Endodermal cell (in vitro differentiated cells): Measurements from ENCODE around the gene TEX51. TPM values are rescaled to one million over a fixed set of nuclear protein-coding genes. Genes with fewer than 3 reads are reported as not detected.

Experiments used
- DNase-seq: peaks from one replicate; pipeline ENCODE4 v3.0.0-alpha.2; 2017
- H3K27ac ChIP-seq: 2 replicates; pipeline ENCODE4 v1.5.1; 2013; ENCODE audit warnings: mild to moderate bottlenecking, low read depth, low read length, moderate library complexity
- H3K27me3 ChIP-seq: 2 replicates; pipeline ENCODE4 v1.6.1; 2013; ENCODE audit warnings: mild to moderate bottlenecking, low read length, moderate library complexity; ENCODE audit not compliant: insufficient read depth, control insufficient read depth, poor library complexity, severe bottlenecking
- H3K36me3 ChIP-seq: 2 replicates; pipeline ENCODE4 v1.7.0; 2013; ENCODE audit warnings: mild to moderate bottlenecking, low read length, moderate library complexity; ENCODE audit not compliant: control insufficient read depth, insufficient read depth
- H3K4me1 ChIP-seq: one replicate; pipeline ENCODE4 v1.7.0; 2013; ENCODE audit warnings: low read length; ENCODE audit not compliant: control insufficient read depth, insufficient read depth
- H3K4me3 ChIP-seq: 2 replicates; pipeline ENCODE4 v1.5.1; 2013; ENCODE audit warnings: mild to moderate bottlenecking, low read length, moderate library complexity
- H3K9ac ChIP-seq: 2 replicates; pipeline ENCODE4 v1.6.1; 2013; ENCODE audit warnings: mild to moderate bottlenecking, low read length, moderate library complexity; ENCODE audit not compliant: poor library complexity, severe bottlenecking; ENCODE audit errors: extremely low read depth
- H3K9me3 ChIP-seq: 2 replicates; pipeline ENCODE4 v1.6.1; 2013; ENCODE audit warnings: mild to moderate bottlenecking, low read length, moderate library complexity; ENCODE audit not compliant: control insufficient read depth
- H3K27ac Mint-ChIP-seq: 2 replicates; pipeline ENCODE4 v1.8.0; 2020; ENCODE audit warnings: mixed read lengths
- H3K27me3 Mint-ChIP-seq: 2 replicates; pipeline ENCODE4 v1.8.0; 2021; ENCODE audit warnings: mild to moderate bottlenecking, mixed read lengths; ENCODE audit not compliant: insufficient read depth
- H3K36me3 Mint-ChIP-seq: 2 replicates; pipeline ENCODE4 v1.8.0; 2020; ENCODE audit warnings: low read depth, mixed read lengths
- H3K4me1 Mint-ChIP-seq: 2 replicates; pipeline ENCODE4 v1.8.0; 2020; ENCODE audit warnings: mixed read lengths
- H3K4me3 Mint-ChIP-seq: 2 replicates; pipeline ENCODE4 v1.8.0; 2020; ENCODE audit warnings: mild to moderate bottlenecking, moderate library complexity, mixed read lengths
- H3K9me3 Mint-ChIP-seq: 2 replicates; pipeline ENCODE4 v1.8.0; 2020; ENCODE audit warnings: mild to moderate bottlenecking, mixed read lengths
- WGBS, 2 experiments: methylation state at CpG; one replicate each; pipeline versions ENCODE4 v1.1.5 to v1.1.7; 2013; ENCODE audit warnings: missing lambda C conversion rate in 2 of 2, mixed read lengths in 1 of 2; ENCODE audit not compliant: insufficient coverage in 1 of 2, insufficient read length in 1 of 2; 5-methylcytosine and 5-hydroxymethylcytosine counted together
- total RNA-seq, 2 donors: library from RNA; stranded (reverse); fragmentation: NEBNext Ultra II Directional in 1 of 2; extraction: Animal tissue kit (Norgen Biotek cat#: 25700) in 1 of 2; gene quantifications; 2 replicates in 1 of 2; 3 replicates in 1 of 2; pipeline ENCODE4 v1.2.1, GENCODE V29; 2021
- TF ChIP-seq, protein P1 (sequence below): fragments of 200-600 bp; sonication (generic); conservative IDR thresholded peaks from 2 replicates; pipeline ENCODE4 v1.5.0; 2021; ENCODE audit warnings: antibody characterized with exemption, mild to moderate bottlenecking

The TEX51 gene
- total RNA-seq, 2 donors from 2014 or later, result not detected

DNA sequence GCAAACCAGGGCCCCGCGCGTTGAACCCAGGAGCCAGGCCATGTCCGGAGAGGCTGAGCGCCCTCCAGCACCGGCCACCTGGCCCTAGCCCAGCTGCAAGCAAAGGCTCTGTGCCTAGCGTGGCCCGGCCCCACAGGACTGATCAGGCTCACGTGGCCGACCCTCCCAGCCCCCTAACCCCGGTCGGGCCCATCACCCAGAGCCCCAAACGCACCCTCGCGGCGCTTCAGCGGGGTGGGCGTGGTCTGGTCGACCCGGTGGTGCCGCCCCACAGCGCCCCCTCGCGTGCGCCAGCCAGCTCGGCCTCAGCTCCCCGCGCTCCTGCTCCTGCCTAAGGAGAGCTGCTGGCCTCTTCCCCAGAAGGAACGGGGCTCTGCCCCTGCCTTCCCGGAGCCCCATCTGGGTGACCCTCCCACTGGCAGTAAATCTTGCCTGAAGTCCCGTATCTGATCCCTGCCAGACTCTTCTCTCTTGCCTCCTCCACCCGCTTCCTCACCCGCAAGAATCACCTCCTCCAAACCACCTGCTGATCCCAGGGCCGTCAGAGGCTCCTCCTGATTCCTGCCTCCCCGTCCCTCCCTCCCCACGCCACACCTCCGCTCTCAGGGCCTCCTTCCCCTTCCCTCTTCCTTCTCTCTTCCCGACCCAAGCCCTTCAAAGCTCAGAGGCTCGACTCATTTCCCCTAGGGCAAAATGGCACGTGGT lies 12.3 kb upstream of the TEX51 start:
- H3K9me3 ChIP-seq, result no peaks in the 10 kb centered on the region
- no peaks in the 10 kb centered on the region for H3K36me3 ChIP-seq
- H3K9ac ChIP-seq, result no peak overlapping the region
- peak overlapping the region; percentile 52 for H3K4me3 Mint-ChIP-seq
- H3K4me1 ChIP-seq, result peaks cover 3% of the 10 kb centered on the region
- WGBS, 2 experiments, result 39 to 47% methylated on average over 30 to 40 of the region's 40 CpGs
- H3K27me3 ChIP-seq, result no peaks in the 10 kb centered on the region
- H3K27ac Mint-ChIP-seq, result no peak overlapping the region
- TF ChIP-seq, protein P1, sequence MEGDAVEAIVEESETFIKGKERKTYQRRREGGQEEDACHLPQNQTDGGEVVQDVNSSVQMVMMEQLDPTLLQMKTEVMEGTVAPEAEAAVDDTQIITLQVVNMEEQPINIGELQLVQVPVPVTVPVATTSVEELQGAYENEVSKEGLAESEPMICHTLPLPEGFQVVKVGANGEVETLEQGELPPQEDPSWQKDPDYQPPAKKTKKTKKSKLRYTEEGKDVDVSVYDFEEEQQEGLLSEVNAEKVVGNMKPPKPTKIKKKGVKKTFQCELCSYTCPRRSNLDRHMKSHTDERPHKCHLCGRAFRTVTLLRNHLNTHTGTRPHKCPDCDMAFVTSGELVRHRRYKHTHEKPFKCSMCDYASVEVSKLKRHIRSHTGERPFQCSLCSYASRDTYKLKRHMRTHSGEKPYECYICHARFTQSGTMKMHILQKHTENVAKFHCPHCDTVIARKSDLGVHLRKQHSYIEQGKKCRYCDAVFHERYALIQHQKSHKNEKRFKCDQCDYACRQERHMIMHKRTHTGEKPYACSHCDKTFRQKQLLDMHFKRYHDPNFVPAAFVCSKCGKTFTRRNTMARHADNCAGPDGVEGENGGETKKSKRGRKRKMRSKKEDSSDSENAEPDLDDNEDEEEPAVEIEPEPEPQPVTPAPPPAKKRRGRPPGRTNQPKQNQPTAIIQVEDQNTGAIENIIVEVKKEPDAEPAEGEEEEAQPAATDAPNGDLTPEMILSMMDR, result peak; percentile 98
- H3K4me1 Mint-ChIP-seq, result peaks cover 7% of the 10 kb centered on the region
- peak; percentile 96 for DNase-seq
- no peak overlapping the region for H3K27ac ChIP-seq
- no peaks in the 10 kb centered on the region for H3K9me3 Mint-ChIP-seq
- H3K27me3 Mint-ChIP-seq, result peaks cover 14% of the 10 kb centered on the region
- H3K36me3 Mint-ChIP-seq, result no peaks in the 10 kb centered on the region
- no peak overlapping the region for H3K4me3 ChIP-seq

DNA sequence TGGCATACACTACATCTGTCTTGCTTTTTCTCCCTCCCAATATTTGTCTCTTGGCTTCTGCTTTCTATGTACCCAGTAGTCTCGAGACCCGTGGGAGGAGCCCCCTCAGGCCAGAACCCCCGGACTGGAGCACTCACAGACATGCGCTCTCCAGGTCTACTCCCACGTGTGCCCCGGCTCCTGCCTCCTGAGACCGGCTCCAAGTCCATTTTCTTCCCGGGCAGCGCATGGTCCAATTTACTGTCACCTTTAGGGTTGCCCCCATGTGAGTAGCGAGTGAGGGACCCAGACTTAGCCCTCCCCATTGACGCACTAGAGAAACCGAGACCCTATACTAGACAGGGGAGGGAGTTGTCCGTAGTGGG lies 11.8 kb upstream of the TEX51 start:
- WGBS, 2 experiments, result 92 to 97% methylated on average over 5 to 13 of the region's 13 CpGs
- no peaks in the 10 kb centered on the region for H3K9me3 Mint-ChIP-seq
- no peak overlapping the region for H3K9ac ChIP-seq

DNA sequence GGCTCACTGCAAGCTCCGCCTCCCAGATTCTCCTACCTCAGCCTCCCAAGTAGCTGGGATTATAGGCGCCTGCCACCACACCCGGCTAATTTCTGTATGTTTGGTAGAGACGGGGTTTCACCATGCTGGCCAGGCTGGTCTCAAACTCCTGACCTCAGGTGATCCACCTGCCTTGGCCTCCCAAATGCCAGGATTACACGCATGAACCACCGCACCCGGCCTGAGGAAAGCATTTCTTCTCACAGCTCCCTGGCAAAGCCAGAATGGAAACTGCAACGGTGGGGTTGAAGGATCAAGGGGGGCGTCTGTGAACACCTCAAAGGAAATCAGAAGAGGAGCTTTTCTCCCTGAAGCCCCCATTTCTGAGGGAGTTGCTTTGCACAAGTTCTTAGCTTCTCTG lies 11.2 kb upstream of the TEX51 start:
- TF ChIP-seq, protein P1, result no peak
- H3K27me3 ChIP-seq, result no peaks in the 10 kb centered on the region
- no peak overlapping the region for H3K4me3 ChIP-seq
- peaks cover 14% of the 10 kb centered on the region for H3K27me3 Mint-ChIP-seq
- H3K27ac ChIP-seq, result peak overlapping the region; percentile 63
- no peak overlapping the region for H3K27ac Mint-ChIP-seq
- H3K9ac ChIP-seq, result no peak overlapping the region
- H3K36me3 ChIP-seq, result no peaks in the 10 kb centered on the region
- 83 to 93% methylated on average over 8 to 9 of the region's 9 CpGs for WGBS, 2 experiments
- H3K36me3 Mint-ChIP-seq, result no peaks in the 10 kb centered on the region
- H3K9me3 ChIP-seq, result no peaks in the 10 kb centered on the region
- H3K9me3 Mint-ChIP-seq, result no peaks in the 10 kb centered on the region
- H3K4me3 Mint-ChIP-seq, result no peak overlapping the region
- peaks cover 3% of the 10 kb centered on the region for H3K4me1 ChIP-seq
- peak; percentile 36 for DNase-seq
- peaks cover 7% of the 10 kb centered on the region for H3K4me1 Mint-ChIP-seq

More for the DNA sequence above, 11.8 kb upstream of the TEX51 start:
- TF ChIP-seq, protein P1, result no peak
- H3K27me3 ChIP-seq, result no peaks in the 10 kb centered on the region
- H3K9me3 ChIP-seq, result no peaks in the 10 kb centered on the region
- no peak overlapping the region for H3K27ac ChIP-seq
- DNase-seq, result no peak
- H3K27me3 Mint-ChIP-seq, result peaks cover 14% of the 10 kb centered on the region
- peaks cover 7% of the 10 kb centered on the region for H3K4me1 Mint-ChIP-seq
- H3K36me3 Mint-ChIP-seq, result no peaks in the 10 kb centered on the region
- H3K4me3 ChIP-seq, result no peak overlapping the region
- no peak overlapping the region for H3K27ac Mint-ChIP-seq
- H3K36me3 ChIP-seq, result no peaks in the 10 kb centered on the region
- H3K4me1 ChIP-seq, result peaks cover 3% of the 10 kb centered on the region
- H3K4me3 Mint-ChIP-seq, result peak overlapping the region; percentile 52
